ENCODE data around the gene LAMC1. TPM values are rescaled to one million over a fixed set of nuclear protein-coding genes. Genes with fewer than 3 reads are reported as not detected.

The LAMC1 gene
- polyA plus RNA-seq, 1 donor (not counting 4 experiments of a cell fraction or from before 2014, with no cell fraction given): 66.6 TPM

- peak; percentile 2 for DNase-seq (ENCODE audit: low read depth, low spot score)
Measured at GRCh38 chr1:183193963-183194525, 170.8 kb downstream of the LAMC1 start.

GRCh38 chr1:183194527-183195141 lies 171.4 kb downstream of the LAMC1 start:
- DNase-seq (ENCODE audit: low read depth, low spot score) (no peak), FAIRE-seq (no peak)
- Histone ChIP-seq H3K4me1 (ENCODE audit: control insufficient read depth, extremely low read depth, insufficient read depth, low read length) (peaks cover 85% of the 10 kb centered on the region), H3K4me3 (ENCODE audit: control insufficient read depth in 2 of 3, extremely low read depth in 1 of 3, insufficient read depth in 2 of 3, low read depth in 1 of 3, low read length in 3 of 3) (peak overlapping the region in 1 of 3 experiments; percentile 15), H3K36me3 (ENCODE audit: control insufficient read depth in 2 of 2, extremely low read depth in 1 of 2, insufficient read depth in 2 of 2, low read length in 2 of 2) (peaks cover 17 to 41% of the 10 kb centered on the region in 2 experiments), H3K9ac (ENCODE audit: control insufficient read depth, extremely low read depth, insufficient read depth, low read length) (peak overlapping the region; percentile 47), H3K9me1 (ENCODE audit: control insufficient read depth, extremely low read depth, insufficient read depth, low read length) (peaks cover 5% of the 10 kb centered on the region), H3K4me2 (ENCODE audit: control insufficient read depth, extremely low read depth, insufficient read depth, low read depth, low read length) (peak overlapping the region; percentile 49), H3K27me3 (ENCODE audit: control insufficient read depth, extremely low read depth, insufficient read depth, low read length) (no peaks in the 10 kb centered on the region), H3K9me3 (ENCODE audit: control insufficient read depth, low read depth, low read length) (no peaks in the 10 kb centered on the region), H4K20me1 (ENCODE audit: control insufficient read depth, extremely low read depth, insufficient read depth, low read length) (peaks cover 31% of the 10 kb centered on the region), H2AFZ (ENCODE audit: control insufficient read depth, low read length) (no peak overlapping the region), H3K79me2 (ENCODE audit: control insufficient read depth, insufficient read depth, low read length) (peaks cover 96% of the 10 kb centered on the region), H3K27ac (ENCODE audit: control insufficient read depth, insufficient read depth, low read length) (peak overlapping the region; percentile 75)
- TF ChIP-seq EZH2 (IDR thresholded peaks at IDR 0.05; ENCODE audit: low read length) (no peak), CTCF (optimal IDR thresholded peaks at IDR 0.05 in 1 of 3, IDR thresholded peaks at IDR 0.05 in 1 of 3, conservative IDR thresholded peaks at IDR 0.05 in 1 of 3; ENCODE audit: extremely low read depth in 1 of 3, insufficient read depth in 2 of 3, low read length in 3 of 3) (no peak)
- dilution Hi-C loops (cut with MboI; ENCODE audit: extremely low pct_ligation_motif_present, low sequenced_read_pairs): no loop called here

More at GRCh38 chr1:183193963-183194525, 170.8 kb downstream of the LAMC1 start:
- H3K36me3 ChIP-seq (ENCODE audit: control insufficient read depth in 2 of 2, extremely low read depth in 1 of 2, insufficient read depth in 2 of 2, low read length in 2 of 2): peaks cover 14 to 42% of the 10 kb centered on the region in 2 experiments
- no peak overlapping the region for H3K4me3 ChIP-seq (ENCODE audit: control insufficient read depth in 2 of 3, extremely low read depth in 1 of 3, insufficient read depth in 2 of 3, low read depth in 1 of 3, low read length in 3 of 3)
- H3K9me3 ChIP-seq (ENCODE audit: control insufficient read depth, low read depth, low read length): no peaks in the 10 kb centered on the region
- H3K4me2 ChIP-seq (ENCODE audit: control insufficient read depth, extremely low read depth, insufficient read depth, low read depth, low read length): no peak overlapping the region
- H2AFZ ChIP-seq (ENCODE audit: control insufficient read depth, low read length): no peak overlapping the region
- peaks cover 5% of the 10 kb centered on the region for H3K9me1 ChIP-seq (ENCODE audit: control insufficient read depth, extremely low read depth, insufficient read depth, low read length)
- H3K27me3 ChIP-seq (ENCODE audit: control insufficient read depth, extremely low read depth, insufficient read depth, low read length): no peaks in the 10 kb centered on the region
- TF ChIP-seq CTCF (optimal IDR thresholded peaks at IDR 0.05 in 1 of 3, IDR thresholded peaks at IDR 0.05 in 1 of 3, conservative IDR thresholded peaks at IDR 0.05 in 1 of 3; ENCODE audit: extremely low read depth in 1 of 3, insufficient read depth in 2 of 3, low read length in 3 of 3) (no peak), EZH2 (IDR thresholded peaks at IDR 0.05; ENCODE audit: low read length) (no peak)
- H3K9ac ChIP-seq (ENCODE audit: control insufficient read depth, extremely low read depth, insufficient read depth, low read length): no peak overlapping the region
- peaks cover 96% of the 10 kb centered on the region for H3K79me2 ChIP-seq (ENCODE audit: control insufficient read depth, insufficient read depth, low read length)
- dilution Hi-C loops (cut with MboI; ENCODE audit: extremely low pct_ligation_motif_present, low sequenced_read_pairs): no loop called here
- H3K4me1 ChIP-seq (ENCODE audit: control insufficient read depth, extremely low read depth, insufficient read depth, low read length): peaks cover 91% of the 10 kb centered on the region
- no peak for FAIRE-seq
- peak overlapping the region; percentile 75 for H3K27ac ChIP-seq (ENCODE audit: control insufficient read depth, insufficient read depth, low read length)
- H4K20me1 ChIP-seq (ENCODE audit: control insufficient read depth, extremely low read depth, insufficient read depth, low read length): peaks cover 32% of the 10 kb centered on the region

Data from keratinocyte (primary cell).